GM12801 (cell line): ENCODE data around the gene CSMD2.

Experiments used
- TF ChIP-seq, protein P1 (sequence below): IDR thresholded peaks from one replicate; pipeline ENCODE4 v1.5.1; 2011; ENCODE audit warnings: control low read depth; ENCODE audit not compliant: insufficient read length; ENCODE audit errors: extremely low read depth

Gene CSMD2

DNA sequence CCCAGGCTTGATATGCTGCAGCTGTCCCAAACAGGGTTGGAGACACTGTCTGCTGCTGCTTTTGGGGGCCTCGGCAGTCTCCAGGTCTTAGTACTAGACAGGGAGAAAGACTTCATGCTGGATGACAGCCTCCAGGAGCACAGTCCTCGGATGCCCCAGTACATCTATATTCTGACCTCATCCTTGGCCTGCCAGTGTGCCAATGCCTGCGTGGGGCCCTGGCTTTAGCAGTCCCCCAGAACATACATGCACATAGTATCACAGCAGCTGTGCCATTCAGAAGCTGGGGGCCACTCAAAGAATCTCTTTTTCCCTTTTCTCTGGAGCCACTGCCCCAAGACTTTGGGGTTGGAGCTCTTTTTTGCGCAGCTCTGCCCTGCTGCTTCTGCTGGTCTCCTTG lies 697.0 kb downstream of the CSMD2 start:
- TF ChIP-seq, protein P1, sequence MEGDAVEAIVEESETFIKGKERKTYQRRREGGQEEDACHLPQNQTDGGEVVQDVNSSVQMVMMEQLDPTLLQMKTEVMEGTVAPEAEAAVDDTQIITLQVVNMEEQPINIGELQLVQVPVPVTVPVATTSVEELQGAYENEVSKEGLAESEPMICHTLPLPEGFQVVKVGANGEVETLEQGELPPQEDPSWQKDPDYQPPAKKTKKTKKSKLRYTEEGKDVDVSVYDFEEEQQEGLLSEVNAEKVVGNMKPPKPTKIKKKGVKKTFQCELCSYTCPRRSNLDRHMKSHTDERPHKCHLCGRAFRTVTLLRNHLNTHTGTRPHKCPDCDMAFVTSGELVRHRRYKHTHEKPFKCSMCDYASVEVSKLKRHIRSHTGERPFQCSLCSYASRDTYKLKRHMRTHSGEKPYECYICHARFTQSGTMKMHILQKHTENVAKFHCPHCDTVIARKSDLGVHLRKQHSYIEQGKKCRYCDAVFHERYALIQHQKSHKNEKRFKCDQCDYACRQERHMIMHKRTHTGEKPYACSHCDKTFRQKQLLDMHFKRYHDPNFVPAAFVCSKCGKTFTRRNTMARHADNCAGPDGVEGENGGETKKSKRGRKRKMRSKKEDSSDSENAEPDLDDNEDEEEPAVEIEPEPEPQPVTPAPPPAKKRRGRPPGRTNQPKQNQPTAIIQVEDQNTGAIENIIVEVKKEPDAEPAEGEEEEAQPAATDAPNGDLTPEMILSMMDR = no peak

DNA sequence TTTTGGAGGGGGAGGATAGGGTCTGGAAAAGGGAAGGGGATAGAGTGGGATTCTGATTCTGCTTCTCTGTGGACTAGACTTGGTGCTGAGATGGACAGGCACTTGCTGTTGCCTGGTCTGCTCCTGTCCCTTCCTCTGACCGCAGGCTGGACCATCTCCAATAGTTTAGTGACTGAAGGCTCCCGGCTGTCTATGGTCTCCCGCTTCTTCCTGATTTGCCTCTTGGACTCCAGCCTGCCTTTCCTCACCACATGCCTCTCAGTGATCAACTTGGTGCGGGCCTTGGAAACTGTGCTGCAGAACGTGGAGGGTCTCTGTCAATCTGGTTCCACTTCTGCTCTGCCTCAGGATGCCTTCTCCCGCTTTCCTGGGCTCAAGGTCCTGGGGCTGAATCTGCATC lies 698.9 kb downstream of the CSMD2 start:
- TF ChIP-seq, protein P1 = no peak

DNA sequence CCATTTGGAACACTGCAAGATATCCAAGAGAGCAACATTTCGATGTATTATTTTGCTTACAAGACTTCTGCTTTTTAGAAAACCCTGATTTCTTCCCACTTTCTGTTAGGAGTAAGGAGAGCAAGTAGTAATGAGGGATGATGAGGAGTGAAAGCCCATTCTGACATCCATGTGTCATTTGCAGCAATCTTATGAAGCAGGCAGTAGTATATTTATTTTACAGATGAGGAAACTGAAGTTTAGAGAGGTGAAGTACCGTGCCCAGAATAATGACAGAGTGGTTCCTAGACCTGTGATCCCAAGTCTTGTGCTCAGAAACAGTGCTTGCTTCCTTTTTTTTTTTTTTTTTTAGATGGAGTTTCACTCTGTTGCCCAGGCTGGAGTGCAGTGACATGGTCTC lies 699.7 kb downstream of the CSMD2 start:
- TF ChIP-seq, protein P1 = no peak

DNA sequence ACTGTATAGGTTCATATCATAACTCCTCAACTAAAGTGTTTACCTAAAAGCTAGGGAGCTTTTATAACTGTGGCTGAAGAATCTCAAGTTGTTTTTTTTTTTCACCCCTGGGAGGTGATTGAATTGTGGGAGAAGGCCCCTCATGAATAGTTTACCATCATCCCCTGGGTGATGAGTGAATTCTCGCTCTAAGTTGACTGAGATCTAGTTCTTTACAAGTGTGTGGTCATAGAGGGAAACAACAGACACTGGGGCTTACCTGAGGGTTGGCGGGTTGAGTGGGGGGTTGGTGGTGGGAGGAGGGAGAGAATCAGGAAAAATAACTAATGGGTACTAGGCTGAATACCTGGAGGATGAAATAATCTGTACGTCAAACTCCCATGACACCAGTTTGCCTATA lies 700.5 kb downstream of the CSMD2 start:
- TF ChIP-seq, protein P1 = no peak
